Calu3 (cell line): ENCODE measurements around the gene CCL22. TPM values are rescaled to one million over a fixed set of nuclear protein-coding genes. Genes with fewer than 3 reads are reported as not detected.

Experiments
- BruUV-seq: library from RNA; stranded (reverse); fragments of 400-500 nt; replicated peaks from 2 replicates; lab custom pipeline; 2021; lab: Mats Ljungman, UMichigan
- CTCF ChIA-PET: fragments of 300-600 bp; sonication (Branson Sonifier 250); formaldehyde crosslinking; loops from one replicate; lab custom pipeline; 2022; ENCODE audit warnings: antibody characterized with exemption; lab: Charles Lee
- DNase-seq: peaks from one replicate; pipeline ENCODE4 v3.0.0; 2022
- H3K27ac Mint-ChIP-seq: one replicate; pipeline ENCODE4 v1.8.0; 2022; ENCODE audit warnings: mixed read lengths; ENCODE audit not compliant: unreplicated experiment
- H3K27me3 Mint-ChIP-seq: one replicate; pipeline ENCODE4 v1.8.0; 2022; ENCODE audit warnings: mixed read lengths; ENCODE audit not compliant: unreplicated experiment
- H3K36me3 Mint-ChIP-seq: one replicate; pipeline ENCODE4 v1.8.0; 2022; ENCODE audit warnings: mild to moderate bottlenecking, moderate library complexity, mixed read lengths; ENCODE audit not compliant: insufficient read depth, unreplicated experiment
- H3K4me1 Mint-ChIP-seq: one replicate; pipeline ENCODE4 v1.8.0; 2022; ENCODE audit warnings: mild to moderate bottlenecking, low read depth, mixed read lengths; ENCODE audit not compliant: unreplicated experiment
- H3K4me3 Mint-ChIP-seq: one replicate; pipeline ENCODE4 v1.8.0; 2022; ENCODE audit warnings: mild to moderate bottlenecking, low read depth, moderate library complexity, mixed read lengths; ENCODE audit not compliant: unreplicated experiment
- H3K9me3 Mint-ChIP-seq: one replicate; pipeline ENCODE4 v1.8.0; 2022; ENCODE audit warnings: low read depth, mixed read lengths; ENCODE audit not compliant: unreplicated experiment
- intact Hi-C: fragments of 100-400 bp; cut with micrococcal nuclease; formaldehyde crosslinking; loops from one replicate; pipeline ENCODE4 v1.10.0; 2022; ENCODE audit not compliant: unreplicated experiment
- total RNA-seq: library from RNA; stranded (reverse); gene quantifications from 2 replicates; pipeline ENCODE4 v1.2.3, GENCODE V29; 2022
- TF ChIP-seq, protein P1 (sequence below): fragments of 200-600 bp; IDR thresholded peaks from one replicate; pipeline ENCODE4 v1.8.0; 2022; ENCODE audit warnings: antibody characterized with exemption; ENCODE audit not compliant: unreplicated experiment

The CCL22 gene
- total RNA-seq, 1 experiment from 2014 or later = 2.6 TPM

DNA sequence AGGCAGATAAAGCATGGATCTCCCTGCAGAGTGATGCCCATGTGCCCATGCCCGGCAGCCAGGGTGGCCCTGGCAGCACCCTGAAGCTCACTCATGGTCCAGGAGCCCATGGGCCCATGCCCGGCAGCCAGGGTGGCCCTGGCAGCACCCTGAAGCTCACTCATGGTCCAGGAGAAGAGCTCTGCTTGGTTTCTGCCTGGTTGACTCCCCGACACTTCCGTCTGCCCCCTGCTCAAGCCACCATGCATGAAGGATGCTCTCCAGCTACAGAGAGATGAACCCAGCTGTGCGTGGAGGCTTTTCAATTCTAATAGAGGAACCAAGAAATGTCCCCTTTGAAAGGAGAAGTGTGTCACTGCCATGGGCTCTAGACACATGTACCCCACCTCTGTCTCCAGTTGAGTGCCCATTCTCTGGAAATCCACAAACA lies 54.7 kb downstream of the CCL22 start:
- no TSS peak for BruUV-seq
- Mint-ChIP-seq H3K4me3 (no peak overlapping the region), H3K36me3 (peaks cover 6% of the 10 kb centered on the region), H3K27ac (no peak overlapping the region), H3K9me3 (no peaks in the 10 kb centered on the region), H3K4me1 (peaks cover 39% of the 10 kb centered on the region), H3K27me3 (no peaks in the 10 kb centered on the region)
- TF ChIP-seq, protein P1, sequence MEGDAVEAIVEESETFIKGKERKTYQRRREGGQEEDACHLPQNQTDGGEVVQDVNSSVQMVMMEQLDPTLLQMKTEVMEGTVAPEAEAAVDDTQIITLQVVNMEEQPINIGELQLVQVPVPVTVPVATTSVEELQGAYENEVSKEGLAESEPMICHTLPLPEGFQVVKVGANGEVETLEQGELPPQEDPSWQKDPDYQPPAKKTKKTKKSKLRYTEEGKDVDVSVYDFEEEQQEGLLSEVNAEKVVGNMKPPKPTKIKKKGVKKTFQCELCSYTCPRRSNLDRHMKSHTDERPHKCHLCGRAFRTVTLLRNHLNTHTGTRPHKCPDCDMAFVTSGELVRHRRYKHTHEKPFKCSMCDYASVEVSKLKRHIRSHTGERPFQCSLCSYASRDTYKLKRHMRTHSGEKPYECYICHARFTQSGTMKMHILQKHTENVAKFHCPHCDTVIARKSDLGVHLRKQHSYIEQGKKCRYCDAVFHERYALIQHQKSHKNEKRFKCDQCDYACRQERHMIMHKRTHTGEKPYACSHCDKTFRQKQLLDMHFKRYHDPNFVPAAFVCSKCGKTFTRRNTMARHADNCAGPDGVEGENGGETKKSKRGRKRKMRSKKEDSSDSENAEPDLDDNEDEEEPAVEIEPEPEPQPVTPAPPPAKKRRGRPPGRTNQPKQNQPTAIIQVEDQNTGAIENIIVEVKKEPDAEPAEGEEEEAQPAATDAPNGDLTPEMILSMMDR = no peak
- intact Hi-C loops = loop anchor here (10.0 kb wide), 1 partner anchor 229 kb away; the partner anchor contains the start of genes PSME3IP1 and RSPRY1
- no peak for DNase-seq
- CTCF ChIA-PET = no interaction called here

DNA sequence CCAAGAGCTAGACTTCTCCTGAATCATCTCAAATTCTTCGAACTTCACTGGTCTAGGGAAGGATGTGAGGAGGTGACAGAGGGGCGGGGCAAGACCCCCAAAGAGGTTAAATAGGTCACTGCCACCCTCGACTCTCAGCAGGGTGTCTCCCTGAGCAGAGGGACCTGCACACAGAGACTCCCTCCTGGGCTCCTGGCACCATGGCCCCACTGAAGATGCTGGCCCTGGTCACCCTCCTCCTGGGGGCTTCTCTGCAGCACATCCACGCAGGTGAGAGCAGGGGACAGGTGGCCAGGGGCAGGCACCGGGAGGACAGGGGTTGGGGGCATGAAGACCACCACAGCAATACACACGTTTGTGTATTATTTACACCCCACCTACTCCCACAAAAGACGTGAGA lies 55.1 kb downstream of the CCL22 start:
- Mint-ChIP-seq H3K36me3 (peaks cover 6% of the 10 kb centered on the region), H3K4me3 (no peak overlapping the region), H3K27me3 (no peaks in the 10 kb centered on the region), H3K4me1 (peaks cover 43% of the 10 kb centered on the region), H3K9me3 (no peaks in the 10 kb centered on the region), H3K27ac (no peak overlapping the region)
- no peak for DNase-seq
- intact Hi-C loops = loop anchor here (10.0 kb wide), 1 partner anchor 229 kb away; the partner anchor contains the start of genes PSME3IP1 and RSPRY1
- TF ChIP-seq, protein P1 = no peak
- CTCF ChIA-PET = interaction anchor here (0.7 kb wide), 1 partner anchor 99 kb away, joined by 4 read pairs; no protein-coding TSS in a partner anchor
- BruUV-seq = no TSS peak

Other genes with a start within 250 kb of the CCL22 start
- gene PSME3IP1, start 172.7 kb upstream of the CCL22 start, total RNA-seq = 171 and 177 TPM in 2 replicates
- gene RSPRY1, start 172.5 kb upstream of the CCL22 start, total RNA-seq = 43.6 and 47.4 TPM in 2 replicates
- gene ARL2BP, start 113.5 kb upstream of the CCL22 start, total RNA-seq = 32.6 and 33.3 TPM in 2 replicates
- gene PLLP, start 74.1 kb upstream of the CCL22 start, total RNA-seq = 38.3 and 40.3 TPM in 2 replicates
- gene CX3CL1, start 13.7 kb downstream of the CCL22 start, total RNA-seq = 17.6 and 41.4 TPM in 2 replicates
- gene CCL17, start 46.0 kb downstream of the CCL22 start, total RNA-seq = not detected in 2 replicates
- 76.6 and 77.2 TPM in 2 replicates for gene CIAPIN1, start 88.6 kb downstream of the CCL22 start, total RNA-seq
- gene COQ9, start 88.7 kb downstream of the CCL22 start, total RNA-seq = 75.9 and 77.7 TPM in 2 replicates
- 69.4 and 80.0 TPM in 2 replicates for gene POLR2C, start 103.9 kb downstream of the CCL22 start, total RNA-seq
- gene DOK4, start 127.7 kb downstream of the CCL22 start, total RNA-seq = 23.0 and 34.7 TPM in 2 replicates
- 6.8 and 7.9 TPM in 2 replicates for gene CCDC102A, start 177.8 kb downstream of the CCL22 start, total RNA-seq
- 0.85 and 1.5 TPM in 2 replicates for gene ADGRG5, start 183.9 kb downstream of the CCL22 start, total RNA-seq